ENCODE results near the gene RAB30.

Gene RAB30

GRCh38 chr11:83070044-83070701, 1.5 kb downstream of the RAB30 start:
- no peak for DNase-seq

- DNase-seq: no peak
These were observed 2.2 kb downstream of the RAB30 start for GRCh38 chr11:83069441-83070043.

GRCh38 chr11:83068568-83068967, 3.1 kb downstream of the RAB30 start:
- no peak for DNase-seq

- no peak for DNase-seq
These were observed 7.7 kb downstream of the RAB30 start for GRCh38 chr11:83064011-83064410.

- no peak for DNase-seq
These were observed 8.5 kb downstream of the RAB30 start for GRCh38 chr11:83063073-83063754.

- DNase-seq: no peak
These were observed 9.8 kb downstream of the RAB30 start for GRCh38 chr11:83061883-83062282.

- DNase-seq: no peak
These were observed 10.7 kb downstream of the RAB30 start for GRCh38 chr11:83060965-83061364.

GRCh38 chr11:83057721-83058120, 14.0 kb downstream of the RAB30 start:
- DNase-seq: no peak

- DNase-seq: no peak
These were observed 15.1 kb downstream of the RAB30 start for GRCh38 chr11:83056611-83057010.

- no peak for DNase-seq
These were observed 15.5 kb downstream of the RAB30 start for GRCh38 chr11:83056204-83056603.

- DNase-seq: no peak
These were observed 16.8 kb downstream of the RAB30 start for GRCh38 chr11:83054904-83055380.

- no peak for DNase-seq
These were observed 17.7 kb downstream of the RAB30 start for GRCh38 chr11:83054001-83054400.

GRCh38 chr11:83051760-83052671, 19.7 kb downstream of the RAB30 start:
- DNase-seq: no peak

- DNase-seq: peak; percentile 68 to 76
These were observed 24.0 kb downstream of the RAB30 start for GRCh38 chr11:83047515-83048225.

GRCh38 chr11:83046621-83047172, 25.0 kb downstream of the RAB30 start:
- no peak for DNase-seq

- peak in 1 of 2 experiments; percentile 26 for DNase-seq
These were observed 26.6 kb downstream of the RAB30 start for GRCh38 chr11:83044958-83045712.

GRCh38 chr11:83042964-83043711, 28.6 kb downstream of the RAB30 start:
- DNase-seq: no peak

- no peak for DNase-seq
These were observed 30.6 kb downstream of the RAB30 start for GRCh38 chr11:83041126-83041525.

GRCh38 chr11:83039566-83039965, 32.1 kb downstream of the RAB30 start:
- DNase-seq: no peak

- DNase-seq: no peak
These were observed 33.8 kb downstream of the RAB30 start for GRCh38 chr11:83037877-83038276.

Data from NCI-H1930 (cell line).